Kasumi-1 (cell line): Measurements from ENCODE around the gene SEMA7A.
A peak's percentile ranks its signal among the peaks of the same experiment; 100 is the strongest.

ENCODE experiments used
- DNase-seq, 2 experiments: peaks; one replicate each; lab custom pipeline; 2025; lab: John Stamatoyannopoulos, UW

The SEMA7A gene

GRCh38 chr15:74430510-74430951, 3.2 kb downstream of the SEMA7A start:
- no peak for DNase-seq

- no peak for DNase-seq
Observed at GRCh38 chr15:74429781-74430400, 3.9 kb downstream of the SEMA7A start.

- peak; percentile 9 to 26 for DNase-seq
Observed at GRCh38 chr15:74428970-74429780, 4.6 kb downstream of the SEMA7A start.

GRCh38 chr15:74428442-74428787, 5.3 kb downstream of the SEMA7A start:
- DNase-seq = no peak

GRCh38 chr15:74427607-74428441, 5.9 kb downstream of the SEMA7A start:
- no peak for DNase-seq

- no peak for DNase-seq
Observed at GRCh38 chr15:74426404-74427281, 7.1 kb downstream of the SEMA7A start.

GRCh38 chr15:74425630-74426029, 8.1 kb downstream of the SEMA7A start:
- no peak for DNase-seq

GRCh38 chr15:74424901-74425528, 8.7 kb downstream of the SEMA7A start:
- no peak for DNase-seq

GRCh38 chr15:74423431-74424257, 10.1 kb downstream of the SEMA7A start:
- DNase-seq = no peak

GRCh38 chr15:74422652-74423430, 10.9 kb downstream of the SEMA7A start:
- no peak for DNase-seq

- DNase-seq = no peak
Observed at GRCh38 chr15:74422265-74422651, 11.5 kb downstream of the SEMA7A start.

- DNase-seq = no peak
Observed at GRCh38 chr15:74421302-74422245, 12.2 kb downstream of the SEMA7A start.

GRCh38 chr15:74420193-74420905, 13.4 kb downstream of the SEMA7A start:
- DNase-seq = no peak

- no peak for DNase-seq
Observed at GRCh38 chr15:74419432-74419831, 14.3 kb downstream of the SEMA7A start.

GRCh38 chr15:74418575-74419338, 15.0 kb downstream of the SEMA7A start:
- no peak for DNase-seq

GRCh38 chr15:74417670-74418069, 16.1 kb downstream of the SEMA7A start:
- no peak for DNase-seq

GRCh38 chr15:74417225-74417624, 16.5 kb downstream of the SEMA7A start:
- DNase-seq = no peak
